Stimulated activated CD4-positive, alpha-beta T cell treated with anti-CD3 and anti-CD28 coated beads, Interleukin-15, amount 100 ng/mL, for 24 hours (primary cell): ENCODE measurements around the gene RTN4.
"Not testable (repeated sequence)": the region's sequence is repeated elsewhere in the genome, so short reads cannot be mapped to it uniquely, and the experiment has no call there.

Experiments
- DNase-seq: peaks from one replicate; pipeline ENCODE4 v3.0.0-alpha.2; 2020

Gene RTN4

GRCh38 chr2:55050100-55050994, at the start of gene RTN4:
Gene RTN4, minus strand, starts transcription at chr2:55050451. Its CDS starts 151 bp downstream, at chr2:55050300.
- peak; percentile 99 for DNase-seq

- no peak for DNase-seq
These were observed 49.2 kb upstream of the RTN4 start for GRCh38 chr2:55099493-55099877.

- no peak for DNase-seq
These were observed 47.5 kb upstream of the RTN4 start for GRCh38 chr2:55097461-55098410.

DNA sequence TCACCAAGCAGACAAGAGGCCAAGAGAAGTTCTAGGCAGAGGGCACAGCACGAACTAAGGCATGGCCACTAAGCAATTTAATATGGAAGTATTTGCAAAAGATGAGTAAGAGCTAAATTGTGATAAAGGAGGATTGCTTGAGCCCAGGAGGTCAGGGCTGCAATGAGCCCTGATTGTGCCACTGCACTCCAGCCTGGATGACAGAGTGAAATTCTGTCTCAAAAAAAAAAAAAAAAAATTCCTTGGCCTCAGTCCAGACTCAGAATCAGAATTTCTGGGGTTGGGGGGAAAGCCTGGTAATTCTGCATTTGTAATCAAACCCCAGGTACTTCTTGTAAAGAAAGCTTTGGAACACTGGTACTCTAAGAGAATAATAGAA, 46.8 kb upstream of the RTN4 start:
- DNase-seq: no peak

DNA sequence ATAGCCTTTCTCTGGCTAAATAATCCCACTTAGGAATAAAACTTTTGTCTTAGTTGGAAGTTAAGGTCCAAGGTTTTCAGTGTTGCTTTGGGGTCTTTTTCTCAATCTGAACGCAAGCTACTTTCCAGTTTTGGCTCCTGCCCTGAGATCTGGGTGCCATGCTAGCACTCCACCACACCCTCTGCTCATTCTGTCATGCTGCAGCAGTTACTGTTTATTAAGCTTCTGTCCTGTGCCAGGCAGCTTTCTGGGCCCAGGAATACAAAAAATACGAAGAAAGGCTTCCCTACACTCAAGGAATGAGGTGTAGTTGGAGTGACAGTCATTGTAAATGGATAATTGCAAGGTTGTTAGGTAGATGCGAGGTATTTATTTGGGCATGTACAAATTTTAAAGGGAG, 46.3 kb upstream of the RTN4 start:
- DNase-seq: no peak

DNA sequence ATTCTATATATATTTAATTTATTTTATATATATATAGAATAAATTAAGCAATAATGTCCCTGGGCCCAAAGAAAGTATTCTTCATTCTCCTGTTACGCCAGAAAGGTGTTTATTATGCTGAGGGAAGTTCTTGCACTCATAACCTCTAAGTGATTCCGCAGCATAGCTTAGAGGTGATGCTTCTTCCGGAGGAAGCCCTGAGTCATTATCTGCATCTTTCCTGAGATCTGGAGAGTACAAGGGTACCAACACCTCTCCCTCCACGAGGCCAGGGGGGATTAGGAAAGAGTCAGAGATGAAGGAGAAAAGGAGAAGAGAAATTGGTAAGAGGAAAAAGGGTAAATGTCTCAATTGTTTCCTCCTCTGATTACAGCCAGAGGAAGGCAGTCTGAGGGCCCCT, 43.1 kb upstream of the RTN4 start:
- no peak for DNase-seq

- DNase-seq: no peak
These were observed 42.2 kb upstream of the RTN4 start for GRCh38 chr2:55092439-55092838.

- not testable (repeated sequence) for DNase-seq
These were observed 41.4 kb upstream of the RTN4 start for GRCh38 chr2:55091681-55092080.

DNA sequence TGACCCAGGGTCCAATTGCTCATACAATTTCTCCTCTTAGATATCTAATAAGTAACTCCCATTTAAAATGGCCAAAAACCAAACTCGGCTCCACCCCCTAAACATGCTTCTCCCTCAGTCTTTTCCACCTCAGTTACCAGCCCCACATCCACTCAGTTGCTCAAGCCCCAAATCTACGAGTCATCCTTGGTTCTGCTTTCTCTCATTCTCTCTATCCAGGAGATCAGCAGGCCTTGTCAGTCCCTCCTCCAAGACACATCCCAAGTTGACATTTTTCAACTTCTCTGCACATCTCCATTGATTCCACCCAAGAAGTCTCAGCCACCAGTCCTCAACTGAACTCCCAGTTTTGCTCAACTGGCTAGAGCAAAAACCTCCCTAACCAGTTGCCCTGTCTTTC, 40.5 kb upstream of the RTN4 start:
- DNase-seq: no peak

GRCh38 chr2:55089726-55090125, 39.5 kb upstream of the RTN4 start:
- DNase-seq: no peak

GRCh38 chr2:55088400-55088799, 38.1 kb upstream of the RTN4 start:
- DNase-seq: no peak

- no peak for DNase-seq
These were observed 37.7 kb upstream of the RTN4 start for GRCh38 chr2:55087936-55088335.

GRCh38 chr2:55087501-55087900, 37.2 kb upstream of the RTN4 start:
- no peak for DNase-seq

DNA sequence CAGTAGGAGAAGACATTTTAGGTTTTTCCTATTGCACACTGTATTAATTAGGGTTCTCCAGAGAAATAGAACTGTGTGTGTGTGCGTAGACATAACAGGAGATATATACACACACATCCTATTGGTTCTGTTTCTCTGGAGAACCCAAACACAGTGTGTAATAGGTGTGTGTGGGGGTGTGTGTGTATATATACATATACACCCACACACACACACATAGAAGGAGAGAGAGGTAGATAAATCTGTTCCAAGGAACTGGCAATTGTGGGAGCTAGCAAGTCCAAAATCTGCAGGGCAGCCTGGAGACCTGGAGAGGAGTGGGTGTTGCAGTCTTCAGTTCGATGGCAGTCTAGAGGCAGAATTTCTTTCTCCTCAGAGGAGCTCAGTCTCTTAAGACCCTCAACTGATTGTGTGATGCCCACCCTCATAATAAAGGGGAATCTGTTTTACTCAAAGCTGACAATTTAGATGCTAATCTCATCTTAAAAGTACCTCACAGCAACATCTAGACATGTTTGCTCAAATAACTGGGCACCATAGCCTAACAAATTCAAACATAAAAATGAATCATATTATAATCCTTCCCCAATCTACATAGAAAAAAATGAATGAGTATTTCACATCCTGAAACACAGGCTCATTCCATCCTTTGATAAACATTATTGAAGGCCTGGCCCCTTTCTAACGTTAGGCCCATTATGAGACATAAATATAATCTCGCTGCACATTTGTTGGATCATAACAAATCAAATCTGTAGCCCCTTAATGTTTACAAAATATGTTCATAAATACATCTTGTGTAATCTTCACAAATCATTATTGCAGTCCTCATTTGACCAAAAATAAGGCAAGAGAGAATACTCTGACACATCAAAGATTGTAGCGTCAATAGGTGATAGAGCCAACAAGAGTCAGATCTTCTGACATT, 35.1 kb upstream of the RTN4 start:
- no peak for DNase-seq

GRCh38 chr2:55084641-55085040, 34.4 kb upstream of the RTN4 start:
- no peak for DNase-seq

- DNase-seq: no peak
These were observed 30.0 kb upstream of the RTN4 start for GRCh38 chr2:55080204-55080738.

GRCh38 chr2:55078956-55079355, 28.7 kb upstream of the RTN4 start:
- DNase-seq: no peak

- DNase-seq: no peak
These were observed 26.5 kb upstream of the RTN4 start for GRCh38 chr2:55076721-55077120.

GRCh38 chr2:55076019-55076418, 25.8 kb upstream of the RTN4 start:
- not testable (repeated sequence) for DNase-seq

DNA sequence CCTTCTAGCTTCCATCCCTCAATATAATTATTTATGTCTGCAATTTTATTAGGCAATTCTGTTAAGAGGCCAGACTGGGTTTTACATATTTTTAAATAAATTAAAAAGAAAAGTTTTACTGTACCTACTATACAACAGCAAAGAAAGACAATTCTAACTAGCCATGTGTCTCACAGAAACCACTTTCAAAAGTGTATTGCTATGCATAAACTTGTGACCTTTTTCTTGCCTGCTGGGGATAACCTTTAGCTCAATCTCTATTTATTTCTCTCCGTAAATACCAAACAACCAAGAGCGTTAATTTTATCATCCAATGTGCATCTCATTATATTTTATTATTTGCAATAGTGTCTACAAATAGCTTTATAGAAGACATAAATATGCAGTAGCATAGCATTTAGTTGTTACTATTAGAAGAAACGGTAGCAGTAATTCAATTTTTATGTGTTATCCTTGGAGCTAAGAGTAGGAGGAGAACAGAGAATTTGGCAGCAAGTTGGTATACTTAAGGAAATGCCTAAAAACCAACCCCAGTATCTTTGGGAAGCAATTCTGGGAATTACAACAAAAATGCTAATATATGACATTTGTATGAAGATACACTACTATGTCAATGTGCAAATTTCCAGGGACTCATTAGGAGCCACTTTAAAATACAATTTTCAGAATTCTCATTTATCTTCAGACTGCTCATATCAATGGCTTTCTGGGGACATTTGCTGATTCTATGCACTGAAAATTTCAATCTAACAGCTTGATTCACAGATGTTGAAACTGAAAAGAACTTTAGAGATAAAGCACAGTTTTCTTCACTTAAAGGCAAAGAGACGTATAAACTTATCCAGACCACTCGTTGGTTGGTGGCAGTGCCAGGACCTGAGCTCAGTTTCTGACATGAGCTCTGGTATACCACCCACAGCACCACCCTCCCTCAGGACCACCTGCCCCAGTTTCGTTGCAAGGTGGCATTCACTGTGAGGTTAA, 23.0 kb upstream of the RTN4 start:
- no peak for DNase-seq

- DNase-seq: no peak
These were observed 13.6 kb upstream of the RTN4 start for GRCh38 chr2:55063713-55064323.
